ENCODE data around the gene CHN2.
"Not testable (repeated sequence)": the region's sequence is repeated elsewhere in the genome, so short reads cannot be mapped to it uniquely, and the experiment has no call there.

The CHN2 gene

DNA sequence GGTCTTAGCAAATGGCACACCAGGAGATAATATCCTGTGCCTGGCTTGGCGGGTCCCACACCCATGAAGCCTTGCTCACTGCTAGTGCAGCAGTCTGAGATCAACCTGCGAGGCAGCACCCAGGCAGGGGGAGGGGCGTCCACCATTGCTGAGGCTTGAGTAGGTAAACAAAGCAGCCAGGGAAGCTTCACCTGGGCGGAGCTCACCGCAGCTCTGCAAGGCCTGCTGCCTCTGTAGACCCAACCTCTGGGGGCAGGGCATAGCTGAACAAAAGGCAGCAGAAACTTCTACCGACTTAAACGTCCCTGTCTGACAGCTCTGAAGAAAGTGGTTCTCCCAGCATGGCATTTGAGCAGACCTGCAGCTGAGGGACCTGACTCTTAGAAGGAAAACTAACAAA lies 334.0 kb downstream of the CHN2 start:
- FAIRE-seq: not testable (repeated sequence)

More for the DNA sequence above, 334.0 kb downstream of the CHN2 start:
- DNase-seq (ENCODE audit: low spot score): not testable (repeated sequence)
